Progenitor cell of endocrine pancreas (in vitro differentiated cells): ENCODE data around the gene PLD1. TPM values are rescaled to one million over a fixed set of nuclear protein-coding genes. Genes with fewer than 3 reads are reported as not detected.

ENCODE experiments used
- DNase-seq: peaks from one replicate; pipeline ENCODE4 v3.0.0; 2021; ENCODE audit warnings: low spot score; ENCODE audit not compliant: unreplicated experiment
- H3K27ac Mint-ChIP-seq: 2 replicates; pipeline ENCODE4 v1.8.0; 2021; ENCODE audit warnings: mild to moderate bottlenecking, moderate library complexity, mixed read lengths
- H3K27me3 Mint-ChIP-seq: 2 replicates; pipeline ENCODE4 v1.8.0; 2021; ENCODE audit warnings: mixed read lengths
- H3K36me3 Mint-ChIP-seq: 2 replicates; pipeline ENCODE4 v1.8.0; 2022; ENCODE audit warnings: mixed read lengths; ENCODE audit not compliant: insufficient read depth
- H3K4me1 Mint-ChIP-seq: 2 replicates; pipeline ENCODE4 v1.8.0; 2021; ENCODE audit warnings: low read depth, mixed read lengths
- H3K4me3 Mint-ChIP-seq: 2 replicates; pipeline ENCODE4 v1.8.0; 2021; ENCODE audit warnings: low read depth, mild to moderate bottlenecking, moderate library complexity, mixed read lengths
- H3K9me3 Mint-ChIP-seq: 2 replicates; pipeline ENCODE4 v1.8.0; 2021; ENCODE audit warnings: low read depth, mixed read lengths
- CTCF ChIP-seq: fragments of 200-600 bp; sonication (generic); IDR thresholded peaks from one replicate; pipeline ENCODE4 v1.5.0; 2021; ENCODE audit warnings: antibody characterized with exemption, mild to moderate bottlenecking; ENCODE audit not compliant: unreplicated experiment
- total RNA-seq: library from RNA; stranded (reverse); gene quantifications from 2 replicates; pipeline ENCODE4 v1.2.1, GENCODE V29; 2021

The PLD1 gene
- total RNA-seq, 1 donor from 2014 or later: 143 TPM

GRCh38 chr3:171673951-171674350 is 136.3 kb downstream of the PLD1 start:
- peaks cover 23% of the 10 kb centered on the region for H3K4me1 Mint-ChIP-seq
- peaks cover 42% of the 10 kb centered on the region for H3K36me3 Mint-ChIP-seq
- no peak overlapping the region for H3K4me3 Mint-ChIP-seq
- no peak overlapping the region for H3K27ac Mint-ChIP-seq
- no peak for TF ChIP-seq CTCF
- no peaks in the 10 kb centered on the region for H3K27me3 Mint-ChIP-seq
- DNase-seq: no peak
- H3K9me3 Mint-ChIP-seq: no peaks in the 10 kb centered on the region

- H3K4me3 Mint-ChIP-seq: no peak overlapping the region
- no peak for TF ChIP-seq CTCF
- H3K36me3 Mint-ChIP-seq: peaks cover 52% of the 10 kb centered on the region
- H3K4me1 Mint-ChIP-seq: peaks cover 10% of the 10 kb centered on the region
- no peaks in the 10 kb centered on the region for H3K27me3 Mint-ChIP-seq
- no peaks in the 10 kb centered on the region for H3K9me3 Mint-ChIP-seq
- no peak overlapping the region for H3K27ac Mint-ChIP-seq
- no peak for DNase-seq
Measured at GRCh38 chr3:171672538-171672937, 137.7 kb downstream of the PLD1 start.

- no peak for DNase-seq
Measured at GRCh38 chr3:171672124-171672523, 138.2 kb downstream of the PLD1 start.

GRCh38 chr3:171671709-171672108 is 138.6 kb downstream of the PLD1 start:
- Mint-ChIP-seq H3K4me1 (peaks cover 11% of the 10 kb centered on the region), H3K9me3 (peaks cover 3% of the 10 kb centered on the region), H3K27me3 (no peaks in the 10 kb centered on the region), H3K27ac (no peak overlapping the region), H3K36me3 (peaks cover 53% of the 10 kb centered on the region), H3K4me3 (no peak overlapping the region)
- no peak for DNase-seq
- no peak for TF ChIP-seq CTCF

More at GRCh38 chr3:171672124-171672523, 138.2 kb downstream of the PLD1 start:
- H3K9me3 Mint-ChIP-seq: no peaks in the 10 kb centered on the region
- H3K4me1 Mint-ChIP-seq: peaks cover 9% of the 10 kb centered on the region
- H3K4me3 Mint-ChIP-seq: no peak overlapping the region
- no peak for TF ChIP-seq CTCF
- H3K27me3 Mint-ChIP-seq: no peaks in the 10 kb centered on the region
- H3K36me3 Mint-ChIP-seq: peaks cover 51% of the 10 kb centered on the region
- H3K27ac Mint-ChIP-seq: peak overlapping the region; percentile 49

GRCh38 chr3:171666516-171666915 is 143.8 kb downstream of the PLD1 start:
- no peak for DNase-seq
- Mint-ChIP-seq H3K27ac (peak overlapping the region; percentile 2), H3K4me1 (peaks cover 10% of the 10 kb centered on the region), H3K9me3 (peaks cover 3% of the 10 kb centered on the region), H3K27me3 (no peaks in the 10 kb centered on the region), H3K36me3 (peaks cover 49% of the 10 kb centered on the region), H3K4me3 (no peak overlapping the region)
- no peak for TF ChIP-seq CTCF
